HepG2 (cell line): ENCODE data around the gene CDH13. TPM values are rescaled to one million over a fixed set of nuclear protein-coding genes. Genes with fewer than 3 reads are reported as not detected.

Experiments used
- ATAC-seq: fragments of 200-7000 bp; cut with Tn5 transposase; 3 replicates; pipeline ENCODE4 v1.9.1; 2020; ENCODE audit warnings: mild to moderate bottlenecking, moderate library complexity
- BruUV-seq: library from RNA; stranded (reverse); fragments of 400-500 nt; replicated peaks from 2 replicates; lab custom pipeline; 2021; lab: Mats Ljungman, UMichigan
- CTCF ChIA-PET: fragments of 300-600 bp; formaldehyde crosslinking; extraction: SDS; loops from one replicate; lab custom pipeline; 2021; ENCODE audit warnings: low total read pairs, inconsistent platforms, low intra/inter-chr PET ratio; lab: Yijun Ruan, JAX
- POLR2A ChIA-PET: fragments of 350-600 bp; sonication (Branson Sonifier 250); formaldehyde crosslinking; loops from one replicate; lab custom pipeline; 2020; ENCODE audit warnings: antibody characterized with exemption, inconsistent platforms; lab: Yijun Ruan, JAX
- DNase-seq: peaks from one replicate; pipeline ENCODE4 v3.0.0-alpha.2; 2015; ENCODE audit warnings: low spot score
- FAIRE-seq: peaks from 3 replicates; lab custom pipeline; 2011; peaks lifted over from hg19 to GRCh38; lab: Jason Lieb, UNC
- H2AFZ ChIP-seq: one replicate; pipeline ENCODE4 v1.6.1; 2011; ENCODE audit warnings: low read length, inconsistent platforms
- H3K27ac ChIP-seq: fragments of 300-600 bp; 3 replicates; pipeline ENCODE4 v1.8.0; 2011; ENCODE audit warnings: mixed run types, mild to moderate bottlenecking, mixed read lengths, low read length, inconsistent platforms; ENCODE audit not compliant: insufficient read depth; ENCODE audit errors: extremely low read length
- H3K27me3 ChIP-seq, 2 experiments: fragments of 200-600 bp in 1 of 2; 2 replicates in 1 of 2; 3 replicates in 1 of 2; pipeline versions ENCODE4 v1.6.0 to v1.8.0; 2011; ENCODE audit warnings: low read length in 2 of 2, mild to moderate bottlenecking in 2 of 2, moderate library complexity in 2 of 2, inconsistent platforms in 1 of 2; ENCODE audit not compliant: insufficient read depth in 2 of 2, control insufficient read depth in 1 of 2
- H3K36me3 ChIP-seq, 2 experiments: fragments of 200-600 bp in 1 of 2; replicated peaks in 1 of 2; 2 replicates in 1 of 2; 3 replicates in 1 of 2; pipeline versions ENCODE4 v1.5.1 to v1.8.0; 2011; ENCODE audit warnings: low read length in 2 of 2, inconsistent platforms in 1 of 2; ENCODE audit not compliant: insufficient read depth in 2 of 2, control insufficient read depth in 1 of 2
- H3K4me1 ChIP-seq: 2 replicates; pipeline ENCODE4 v1.5.1; 2012; ENCODE audit warnings: low read length, inconsistent platforms; ENCODE audit not compliant: insufficient read depth
- H3K4me2 ChIP-seq: 2 replicates; pipeline ENCODE4 v1.6.0; 2011; ENCODE audit warnings: low read depth, low read length, inconsistent platforms
- H3K4me3 ChIP-seq, 3 experiments: fragments of 200-600 bp in 1 of 3; sonication (generic), shearing (Covaris generic) in 1 of 3; replicated peaks in 1 of 3; 2 replicates each; pipeline ENCODE4 v1.5.1; 2011 to 2016; ENCODE audit warnings: low read length in 3 of 3, inconsistent platforms in 2 of 3, low read depth in 2 of 3, mild to moderate bottlenecking in 2 of 3, control low read depth in 1 of 3, mixed read lengths in 1 of 3; ENCODE audit not compliant: insufficient read depth in 1 of 3
- H3K79me2 ChIP-seq: one replicate; pipeline ENCODE4 v1.6.1; 2011; ENCODE audit warnings: low read length, inconsistent platforms; ENCODE audit not compliant: insufficient read depth
- H3K9ac ChIP-seq: 2 replicates; pipeline ENCODE4 v1.6.0; 2011; ENCODE audit warnings: mild to moderate bottlenecking, low read depth, low read length, inconsistent platforms; ENCODE audit not compliant: insufficient read depth
- H3K9me3 ChIP-seq: 2 replicates; pipeline ENCODE4 v1.5.1; 2012; ENCODE audit warnings: mild to moderate bottlenecking, low read length
- H4K20me1 ChIP-seq: 2 replicates; pipeline ENCODE4 v1.6.0; 2011; ENCODE audit warnings: inconsistent platforms, mild to moderate bottlenecking, low read length, moderate library complexity; ENCODE audit not compliant: insufficient read depth
- CCDC6 ChIP-seq: sonication (generic); formaldehyde crosslinking; IDR thresholded peaks from 2 replicates; pipeline ENCODE4 v1.8.1; 2022; ENCODE audit warnings: mild to moderate bottlenecking, missing genetic modification reagents, moderate library complexity
- CHCHD3 ChIP-seq: sonication (generic); formaldehyde crosslinking; IDR thresholded peaks from 2 replicates; pipeline ENCODE4 v1.8.0; 2022; ENCODE audit warnings: mild to moderate bottlenecking, missing genetic modification reagents, moderate library complexity
- ELF3 ChIP-seq: IDR thresholded peaks from 2 replicates; pipeline ENCODE4 v1.6.1; 2016; ENCODE audit warnings: missing genetic modification reagents, missing compliant biosample characterization
- KMT2B ChIP-seq: IDR thresholded peaks from 2 replicates; pipeline ENCODE4 v1.6.1; 2016; ENCODE audit warnings: missing genetic modification reagents, missing compliant biosample characterization
- ZNF235 ChIP-seq: sonication (generic); formaldehyde crosslinking; IDR thresholded peaks from 2 replicates; pipeline ENCODE4 v1.8.1; 2023; ENCODE audit warnings: mild to moderate bottlenecking, missing genetic modification reagents, borderline replicate concordance
- ZNF44 ChIP-seq: sonication (generic); formaldehyde crosslinking; IDR thresholded peaks from 2 replicates; pipeline ENCODE4 v1.5.1; 2020; ENCODE audit warnings: mild to moderate bottlenecking, missing genetic modification reagents
- ZNF468 ChIP-seq: sonication (generic); formaldehyde crosslinking; IDR thresholded peaks from 2 replicates; pipeline ENCODE4 v1.8.0; 2022; ENCODE audit warnings: mild to moderate bottlenecking, moderate library complexity, missing genetic modification reagents
- ZNF615 ChIP-seq: sonication (generic); formaldehyde crosslinking; IDR thresholded peaks from 2 replicates; pipeline ENCODE4 v1.5.0; 2020; ENCODE audit warnings: mild to moderate bottlenecking, missing genetic modification reagents, borderline replicate concordance
- ZNF616 ChIP-seq: sonication (generic); formaldehyde crosslinking; IDR thresholded peaks from 2 replicates; pipeline ENCODE4 v1.5.0; 2020; ENCODE audit warnings: low read depth, mild to moderate bottlenecking, missing genetic modification reagents
- WGBS: methylation state at CpG from one replicate; pipeline ENCODE4 v1.1.6; 2017; ENCODE audit warnings: low lambda C conversion rate; 5-methylcytosine and 5-hydroxymethylcytosine counted together
- in situ Hi-C: cut with HindIII; loops from 2 replicates; pipeline ENCODE4 v1.10.0; 2017; ENCODE audit warnings: low pct_unique_long_range_greater_than_20kb; ENCODE audit not compliant: extremely low pct_ligation_motif_present
- intact Hi-C: fragments of 100-400 bp; cut with micrococcal nuclease; formaldehyde crosslinking; loops from one replicate; pipeline ENCODE4 v1.10.0; 2022; ENCODE audit not compliant: unreplicated experiment
- polyA plus RNA-seq, 8 experiments: library from polyadenylated mRNA; depleted of rRNA in 3 of 8; stranded (reverse) in 7 of 8; unstranded in 1 of 8; fragments of >200 nt; fragmentation: Illumina TruSeq in 4 of 8; extraction: Trizol in 4 of 8; gene quantifications; 2 replicates each; pipeline versions ENCODE4 v1.2.1 to v1.2.3, GENCODE V29; 2011 to 2016; ENCODE audit warnings: low read depth in 4 of 8, missing spikeins in 1 of 8, mixed read lengths in 1 of 8; ENCODE audit not compliant: insufficient read depth in 1 of 8
- total RNA-seq, 5 experiments: library from RNA; depleted of rRNA; stranded (reverse); fragments of >200 nt; fragmentation: Illumina TruSeq; extraction: Trizol; gene quantifications; 2 replicates each; pipeline ENCODE4 v1.2.3, GENCODE V29; 2016; ENCODE audit warnings: low read depth in 1 of 5
- TF ChIP-seq, protein P1 (sequence below): sonication (generic); formaldehyde crosslinking; IDR thresholded peaks from 2 replicates; pipeline ENCODE4 v1.5.0; 2020; ENCODE audit warnings: mild to moderate bottlenecking, missing genetic modification reagents, borderline replicate concordance
- TF ChIP-seq, protein P2 (sequence below): IDR thresholded peaks from 2 replicates; pipeline ENCODE4 v1.6.1; 2016; ENCODE audit warnings: mild to moderate bottlenecking
- TF ChIP-seq, protein P3 (sequence below): sonication (generic); formaldehyde crosslinking; IDR thresholded peaks from 2 replicates; pipeline ENCODE4 v1.5.0; 2020; ENCODE audit warnings: missing genetic modification reagents, mild to moderate bottlenecking, borderline replicate concordance
- TF ChIP-seq, protein P4 (sequence below): sonication (generic); IDR thresholded peaks from 2 replicates; pipeline ENCODE4 v1.6.1; 2016; ENCODE audit warnings: low read depth, borderline replicate concordance

The CDH13 gene
- total and polyA plus RNA-seq, 2 of the 13 experiments (the other 11 are each of a cell fraction or from before 2014, with no cell fraction given): not detected

DNA sequence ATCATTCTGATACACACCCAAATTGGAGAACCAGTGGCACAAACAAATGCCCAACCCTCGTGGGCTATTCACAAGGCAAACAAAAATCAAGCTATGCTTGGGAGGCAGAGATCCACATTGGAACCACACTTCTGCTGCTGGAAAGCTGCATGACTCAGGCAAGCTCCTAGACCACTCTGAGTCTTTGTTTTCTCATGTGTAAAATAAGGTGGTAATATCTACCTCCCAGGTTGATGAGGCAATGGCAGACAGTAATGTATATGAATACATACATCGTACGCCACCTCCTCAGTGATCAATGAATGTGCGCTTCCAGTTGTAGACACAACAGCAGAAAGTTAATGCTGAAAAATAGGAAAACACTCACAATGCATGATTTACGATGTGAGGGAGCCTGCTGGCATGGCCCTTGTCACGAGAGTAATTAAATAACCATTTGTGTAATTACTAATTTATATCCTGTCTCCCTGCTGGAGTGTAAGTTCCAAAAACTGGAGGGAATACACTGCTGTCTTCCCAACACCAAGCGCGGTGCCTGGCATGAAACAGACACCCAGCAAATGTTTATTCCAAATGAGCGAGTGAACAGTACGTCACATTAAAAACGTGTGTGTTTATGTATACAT is 1111.1 kb downstream of the CDH13 start (continued):
- TF ChIP-seq, protein P1, sequence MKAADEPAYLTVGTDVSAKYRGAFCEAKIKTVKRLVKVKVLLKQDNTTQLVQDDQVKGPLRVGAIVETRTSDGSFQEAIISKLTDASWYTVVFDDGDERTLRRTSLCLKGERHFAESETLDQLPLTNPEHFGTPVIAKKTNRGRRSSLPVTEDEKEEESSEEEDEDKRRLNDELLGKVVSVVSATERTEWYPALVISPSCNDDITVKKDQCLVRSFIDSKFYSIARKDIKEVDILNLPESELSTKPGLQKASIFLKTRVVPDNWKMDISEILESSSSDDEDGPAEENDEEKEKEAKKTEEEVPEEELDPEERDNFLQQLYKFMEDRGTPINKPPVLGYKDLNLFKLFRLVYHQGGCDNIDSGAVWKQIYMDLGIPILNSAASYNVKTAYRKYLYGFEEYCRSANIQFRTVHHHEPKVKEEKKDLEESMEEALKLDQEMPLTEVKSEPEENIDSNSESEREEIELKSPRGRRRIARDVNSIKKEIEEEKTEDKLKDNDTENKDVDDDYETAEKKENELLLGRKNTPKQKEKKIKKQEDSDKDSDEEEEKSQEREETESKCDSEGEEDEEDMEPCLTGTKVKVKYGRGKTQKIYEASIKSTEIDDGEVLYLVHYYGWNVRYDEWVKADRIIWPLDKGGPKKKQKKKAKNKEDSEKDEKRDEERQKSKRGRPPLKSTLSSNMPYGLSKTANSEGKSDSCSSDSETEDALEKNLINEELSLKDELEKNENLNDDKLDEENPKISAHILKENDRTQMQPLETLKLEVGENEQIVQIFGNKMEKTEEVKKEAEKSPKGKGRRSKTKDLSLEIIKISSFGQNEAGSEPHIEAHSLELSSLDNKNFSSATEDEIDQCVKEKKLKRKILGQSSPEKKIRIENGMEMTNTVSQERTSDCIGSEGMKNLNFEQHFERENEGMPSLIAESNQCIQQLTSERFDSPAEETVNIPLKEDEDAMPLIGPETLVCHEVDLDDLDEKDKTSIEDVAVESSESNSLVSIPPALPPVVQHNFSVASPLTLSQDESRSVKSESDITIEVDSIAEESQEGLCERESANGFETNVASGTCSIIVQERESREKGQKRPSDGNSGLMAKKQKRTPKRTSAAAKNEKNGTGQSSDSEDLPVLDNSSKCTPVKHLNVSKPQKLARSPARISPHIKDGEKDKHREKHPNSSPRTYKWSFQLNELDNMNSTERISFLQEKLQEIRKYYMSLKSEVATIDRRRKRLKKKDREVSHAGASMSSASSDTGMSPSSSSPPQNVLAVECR: no peak
- TF ChIP-seq ZNF235 (CRISPR knock-in tag) (no peak), CCDC6 (CRISPR knock-in tag) (no peak)
- TF ChIP-seq, all 625 proteins: peak for 0

DNA sequence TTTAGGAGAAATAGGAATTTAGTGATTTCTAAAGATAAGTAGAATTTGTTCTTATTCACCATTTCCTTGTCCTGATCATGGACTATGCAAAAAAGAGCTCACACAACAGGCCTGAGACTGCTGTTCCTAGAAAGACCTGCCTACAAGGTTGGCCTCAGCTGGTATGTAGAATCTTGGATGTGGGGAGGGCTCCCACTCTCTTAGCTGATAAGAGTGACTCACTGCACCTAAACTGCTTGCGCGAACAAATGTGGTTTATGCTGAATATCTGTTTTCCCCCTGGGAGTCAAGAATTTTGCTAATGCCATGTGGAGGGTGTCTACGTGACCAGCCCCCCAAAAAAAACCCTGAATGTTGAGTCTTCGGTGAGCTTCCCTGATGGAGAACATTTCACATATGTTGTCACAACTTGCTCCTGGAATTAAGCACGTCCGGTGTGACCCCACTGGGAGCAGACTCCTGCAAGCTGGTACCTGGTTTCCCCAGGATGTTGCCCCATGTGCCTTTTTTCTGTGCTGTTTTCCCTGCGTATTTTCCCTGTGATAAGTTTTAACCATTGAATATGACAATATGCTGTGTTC is 1112.2 kb downstream of the CDH13 start:
- peaks cover 8% of the 10 kb centered on the region; the same call in 1 of the 2 replicates for H3K9me3 ChIP-seq
- peaks cover 1 to 8% of the 10 kb centered on the region in 2 experiments; a peak in 2 of 5 replicates for H3K27me3 ChIP-seq
- ATAC-seq (no peak), FAIRE-seq (no peak), DNase-seq (no peak)
- in situ Hi-C loops (no loop called here), intact Hi-C loops (no loop called here)
- H3K4me3 ChIP-seq: no peak overlapping the region
- no peak overlapping the region for H3K4me2 ChIP-seq
- H2AFZ ChIP-seq: no peak overlapping the region
- H3K4me1 ChIP-seq: no peaks in the 10 kb centered on the region
- 34% methylated on average over 7 of the region's 7 CpGs for WGBS
- no TSS peak for BruUV-seq
- H3K27ac ChIP-seq: no peak overlapping the region
- H3K79me2 ChIP-seq: no peaks in the 10 kb centered on the region
- H4K20me1 ChIP-seq: no peaks in the 10 kb centered on the region
- no peak overlapping the region for H3K9ac ChIP-seq
- no peaks in the 10 kb centered on the region for H3K36me3 ChIP-seq
- CTCF ChIA-PET: no interaction called here
- POLR2A ChIA-PET: no interaction called here
- TF ChIP-seq ZNF616 (CRISPR knock-in tag) (no peak), ELF3 (CRISPR knock-in tag) (no peak), ZNF615 (CRISPR knock-in tag) (no peak), KMT2B (CRISPR knock-in tag) (no peak), ZNF44 (no peak), CHCHD3 (CRISPR knock-in tag) (no peak), ZNF468 (no peak)
- TF ChIP-seq, protein P2, sequence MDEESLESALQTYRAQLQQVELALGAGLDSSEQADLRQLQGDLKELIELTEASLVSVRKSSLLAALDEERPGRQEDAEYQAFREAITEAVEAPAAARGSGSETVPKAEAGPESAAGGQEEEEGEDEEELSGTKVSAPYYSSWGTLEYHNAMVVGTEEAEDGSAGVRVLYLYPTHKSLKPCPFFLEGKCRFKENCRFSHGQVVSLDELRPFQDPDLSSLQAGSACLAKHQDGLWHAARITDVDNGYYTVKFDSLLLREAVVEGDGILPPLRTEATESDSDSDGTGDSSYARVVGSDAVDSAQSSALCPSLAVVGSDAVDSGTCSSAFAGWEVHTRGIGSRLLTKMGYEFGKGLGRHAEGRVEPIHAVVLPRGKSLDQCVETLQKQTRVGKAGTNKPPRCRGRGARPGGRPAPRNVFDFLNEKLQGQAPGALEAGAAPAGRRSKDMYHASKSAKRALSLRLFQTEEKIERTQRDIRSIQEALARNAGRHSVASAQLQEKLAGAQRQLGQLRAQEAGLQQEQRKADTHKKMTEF (CRISPR knock-in tag): no peak
- TF ChIP-seq, protein P3, sequence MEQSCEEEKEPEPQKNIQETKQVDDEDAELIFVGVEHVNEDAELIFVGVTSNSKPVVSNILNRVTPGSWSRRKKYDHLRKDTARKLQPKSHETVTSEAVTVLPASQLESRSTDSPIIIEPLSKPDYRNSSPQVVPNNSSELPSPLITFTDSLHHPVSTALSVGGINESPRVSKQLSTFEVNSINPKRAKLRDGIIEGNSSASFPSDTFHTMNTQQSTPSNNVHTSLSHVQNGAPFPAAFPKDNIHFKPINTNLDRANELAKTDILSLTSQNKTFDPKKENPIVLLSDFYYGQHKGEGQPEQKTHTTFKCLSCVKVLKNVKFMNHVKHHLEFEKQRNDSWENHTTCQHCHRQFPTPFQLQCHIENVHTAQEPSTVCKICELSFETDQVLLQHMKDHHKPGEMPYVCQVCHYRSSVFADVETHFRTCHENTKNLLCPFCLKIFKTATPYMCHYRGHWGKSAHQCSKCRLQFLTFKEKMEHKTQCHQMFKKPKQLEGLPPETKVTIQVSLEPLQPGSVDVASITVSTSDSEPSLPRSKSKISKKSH (CRISPR knock-in tag): no peak
- TF ChIP-seq, protein P4, sequence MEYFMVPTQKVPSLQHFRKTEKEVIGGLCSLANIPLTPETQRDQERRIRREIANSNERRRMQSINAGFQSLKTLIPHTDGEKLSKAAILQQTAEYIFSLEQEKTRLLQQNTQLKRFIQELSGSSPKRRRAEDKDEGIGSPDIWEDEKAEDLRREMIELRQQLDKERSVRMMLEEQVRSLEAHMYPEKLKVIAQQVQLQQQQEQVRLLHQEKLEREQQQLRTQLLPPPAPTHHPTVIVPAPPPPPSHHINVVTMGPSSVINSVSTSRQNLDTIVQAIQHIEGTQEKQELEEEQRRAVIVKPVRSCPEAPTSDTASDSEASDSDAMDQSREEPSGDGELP: no peak
